ENCODE data around the gene MRPL4. TPM values are rescaled to one million over a fixed set of nuclear protein-coding genes. Genes with fewer than 3 reads are reported as not detected.
A peak's percentile ranks its signal among the peaks of the same experiment; 100 is the strongest.

Gene MRPL4
- total and polyA plus RNA-seq, 2 of the 13 experiments (the other 11 are each of a cell fraction or from before 2014, with no cell fraction given) = 40.6 to 42.5 TPM

DNA sequence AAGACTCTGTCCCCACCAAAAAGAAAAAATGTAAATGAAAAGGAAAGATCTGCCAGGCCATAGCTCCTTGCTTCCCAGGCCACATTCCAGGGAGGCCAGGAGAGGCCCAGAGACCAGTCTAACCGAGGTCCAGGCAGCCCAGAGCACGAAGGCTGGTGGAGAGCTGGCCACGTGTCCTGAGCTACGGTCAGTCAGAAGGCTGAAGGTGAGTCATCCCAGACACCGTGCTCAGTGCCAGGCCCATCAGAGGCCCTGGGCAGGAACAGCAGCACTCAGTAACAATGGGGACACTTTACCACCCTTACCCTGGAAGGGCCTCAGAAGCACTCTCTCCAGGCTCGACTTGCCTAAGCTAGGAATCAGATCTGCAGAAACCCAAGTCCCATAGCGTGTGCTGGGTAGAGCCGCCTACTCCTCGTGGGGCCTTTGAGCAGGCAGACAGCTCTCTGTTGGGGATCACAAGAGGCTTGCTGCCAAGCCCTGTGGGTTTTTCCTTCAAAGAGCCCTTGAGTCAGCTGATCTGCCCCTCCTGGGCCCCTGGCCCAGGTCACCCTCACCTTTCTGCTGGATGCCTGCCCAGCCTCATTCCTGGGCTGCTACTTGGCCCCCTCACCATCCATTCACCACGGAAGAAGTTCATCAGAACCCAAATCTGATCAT lies 45.7 kb upstream of the MRPL4 start (continued):
- TF ChIP-seq, protein P1, sequence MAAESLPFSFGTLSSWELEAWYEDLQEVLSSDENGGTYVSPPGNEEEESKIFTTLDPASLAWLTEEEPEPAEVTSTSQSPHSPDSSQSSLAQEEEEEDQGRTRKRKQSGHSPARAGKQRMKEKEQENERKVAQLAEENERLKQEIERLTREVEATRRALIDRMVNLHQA (CRISPR knock-in tag; IDR thresholded peaks at IDR 0.05) = no peak
- 0 out of 2 replicates have a peak, but pooled peaks have one; percentile 39 for TF ChIP-seq ZNF766 (CRISPR knock-in tag; IDR thresholded peaks at IDR 0.05; ENCODE audit: borderline replicate concordance)
- TF ChIP-seq HOXA5 (CRISPR knock-in tag; IDR thresholded peaks at IDR 0.05) = no peak
- no peak for TF ChIP-seq SRSF1 (optimal IDR thresholded peaks at IDR 0.05; ENCODE audit: low read depth, low read length)
- TF ChIP-seq GPN1 (CRISPR knock-in tag; IDR thresholded peaks at IDR 0.05; ENCODE audit: borderline replicate concordance) = no peak
- TF ChIP-seq, protein P2, sequence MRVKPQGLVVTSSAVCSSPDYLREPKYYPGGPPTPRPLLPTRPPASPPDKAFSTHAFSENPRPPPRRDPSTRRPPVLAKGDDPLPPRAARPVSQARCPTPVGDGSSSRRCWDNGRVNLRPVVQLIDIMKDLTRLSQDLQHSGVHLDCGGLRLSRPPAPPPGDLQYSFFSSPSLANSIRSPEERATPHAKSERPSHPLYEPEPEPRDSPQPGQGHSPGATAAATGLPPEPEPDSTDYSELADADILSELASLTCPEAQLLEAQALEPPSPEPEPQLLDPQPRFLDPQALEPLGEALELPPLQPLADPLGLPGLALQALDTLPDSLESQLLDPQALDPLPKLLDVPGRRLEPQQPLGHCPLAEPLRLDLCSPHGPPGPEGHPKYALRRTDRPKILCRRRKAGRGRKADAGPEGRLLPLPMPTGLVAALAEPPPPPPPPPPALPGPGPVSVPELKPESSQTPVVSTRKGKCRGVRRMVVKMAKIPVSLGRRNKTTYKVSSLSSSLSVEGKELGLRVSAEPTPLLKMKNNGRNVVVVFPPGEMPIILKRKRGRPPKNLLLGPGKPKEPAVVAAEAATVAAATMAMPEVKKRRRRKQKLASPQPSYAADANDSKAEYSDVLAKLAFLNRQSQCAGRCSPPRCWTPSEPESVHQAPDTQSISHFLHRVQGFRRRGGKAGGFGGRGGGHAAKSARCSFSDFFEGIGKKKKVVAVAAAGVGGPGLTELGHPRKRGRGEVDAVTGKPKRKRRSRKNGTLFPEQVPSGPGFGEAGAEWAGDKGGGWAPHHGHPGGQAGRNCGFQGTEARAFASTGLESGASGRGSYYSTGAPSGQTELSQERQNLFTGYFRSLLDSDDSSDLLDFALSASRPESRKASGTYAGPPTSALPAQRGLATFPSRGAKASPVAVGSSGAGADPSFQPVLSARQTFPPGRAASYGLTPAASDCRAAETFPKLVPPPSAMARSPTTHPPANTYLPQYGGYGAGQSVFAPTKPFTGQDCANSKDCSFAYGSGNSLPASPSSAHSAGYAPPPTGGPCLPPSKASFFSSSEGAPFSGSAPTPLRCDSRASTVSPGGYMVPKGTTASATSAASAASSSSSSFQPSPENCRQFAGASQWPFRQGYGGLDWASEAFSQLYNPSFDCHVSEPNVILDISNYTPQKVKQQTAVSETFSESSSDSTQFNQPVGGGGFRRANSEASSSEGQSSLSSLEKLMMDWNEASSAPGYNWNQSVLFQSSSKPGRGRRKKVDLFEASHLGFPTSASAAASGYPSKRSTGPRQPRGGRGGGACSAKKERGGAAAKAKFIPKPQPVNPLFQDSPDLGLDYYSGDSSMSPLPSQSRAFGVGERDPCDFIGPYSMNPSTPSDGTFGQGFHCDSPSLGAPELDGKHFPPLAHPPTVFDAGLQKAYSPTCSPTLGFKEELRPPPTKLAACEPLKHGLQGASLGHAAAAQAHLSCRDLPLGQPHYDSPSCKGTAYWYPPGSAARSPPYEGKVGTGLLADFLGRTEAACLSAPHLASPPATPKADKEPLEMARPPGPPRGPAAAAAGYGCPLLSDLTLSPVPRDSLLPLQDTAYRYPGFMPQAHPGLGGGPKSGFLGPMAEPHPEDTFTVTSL (CRISPR knock-in tag; IDR thresholded peaks at IDR 0.05; ENCODE audit: borderline replicate concordance) = no peak
- TF ChIP-seq ZNF547 (CRISPR knock-in tag; IDR thresholded peaks at IDR 0.05) = no peak
- TF ChIP-seq MAF1 (CRISPR knock-in tag; IDR thresholded peaks at IDR 0.05; ENCODE audit: borderline replicate concordance) = no peak
- TF ChIP-seq KMT2A (CRISPR knock-in tag; IDR thresholded peaks at IDR 0.05) = no peak
- TF ChIP-seq ZNF34 (CRISPR knock-in tag; IDR thresholded peaks at IDR 0.05; ENCODE audit: borderline replicate concordance) = no peak
- no peak for TF ChIP-seq ZNF160 (CRISPR knock-in tag; IDR thresholded peaks at IDR 0.05)
- no peak for TF ChIP-seq GFI1 (CRISPR knock-in tag; IDR thresholded peaks at IDR 0.05; ENCODE audit: borderline replicate concordance)
- peak; percentile 83 for TF ChIP-seq ZSCAN9 (CRISPR knock-in tag; IDR thresholded peaks at IDR 0.05; ENCODE audit: borderline replicate concordance)
- no peak for TF ChIP-seq EZH2 (conservative IDR thresholded peaks at IDR 0.05; ENCODE audit: low read depth, low read length)
- 0 out of 2 replicates have a peak, but pooled peaks have one; percentile 45 for TF ChIP-seq DNMT3B (CRISPR knock-in tag; conservative IDR thresholded peaks at IDR 0.05)
- TF ChIP-seq HNRNPUL1 (IDR thresholded peaks at IDR 0.05; ENCODE audit: low read depth, low read length) = no peak
- no peak for TF ChIP-seq ZNF530 (CRISPR knock-in tag; IDR thresholded peaks at IDR 0.05; ENCODE audit: low read depth)
- TF ChIP-seq ZNF143 (CRISPR knock-in tag; IDR thresholded peaks at IDR 0.05) = no peak
- no peak for TF ChIP-seq FOXA1 (IDR thresholded peaks at IDR 0.05)
- TF ChIP-seq FOXA1 (CRISPR knock-in tag; IDR thresholded peaks at IDR 0.05) = no peak
- no peak for TF ChIP-seq ZNF781 (CRISPR knock-in tag; IDR thresholded peaks at IDR 0.05; ENCODE audit: borderline replicate concordance, not compliant biosample characterization)
- no peak for TF ChIP-seq ZNF230 (CRISPR knock-in tag; IDR thresholded peaks at IDR 0.05)
- TF ChIP-seq PHB2 (IDR thresholded peaks at IDR 0.05; ENCODE audit: partially characterized antibody) = no peak
- no peak for TF ChIP-seq ZNF629 (CRISPR knock-in tag; conservative IDR thresholded peaks at IDR 0.05)
- TF ChIP-seq JARID2 (CRISPR knock-in tag; IDR thresholded peaks at IDR 0.05; ENCODE audit: insufficient replicate concordance) = no peak
- no peak for TF ChIP-seq ZMYM2 (CRISPR knock-in tag; IDR thresholded peaks at IDR 0.05)

All from HepG2 (cell line).